ENCODE data around the gene SH3GL2. TPM values are rescaled to one million over a fixed set of nuclear protein-coding genes. Genes with fewer than 3 reads are reported as not detected.

SH3GL2 gene
- total and polyA plus RNA-seq, 9 of the 15 experiments (the other 6 are each of a cell fraction or from before 2014, with no cell fraction given): not detected

DNA sequence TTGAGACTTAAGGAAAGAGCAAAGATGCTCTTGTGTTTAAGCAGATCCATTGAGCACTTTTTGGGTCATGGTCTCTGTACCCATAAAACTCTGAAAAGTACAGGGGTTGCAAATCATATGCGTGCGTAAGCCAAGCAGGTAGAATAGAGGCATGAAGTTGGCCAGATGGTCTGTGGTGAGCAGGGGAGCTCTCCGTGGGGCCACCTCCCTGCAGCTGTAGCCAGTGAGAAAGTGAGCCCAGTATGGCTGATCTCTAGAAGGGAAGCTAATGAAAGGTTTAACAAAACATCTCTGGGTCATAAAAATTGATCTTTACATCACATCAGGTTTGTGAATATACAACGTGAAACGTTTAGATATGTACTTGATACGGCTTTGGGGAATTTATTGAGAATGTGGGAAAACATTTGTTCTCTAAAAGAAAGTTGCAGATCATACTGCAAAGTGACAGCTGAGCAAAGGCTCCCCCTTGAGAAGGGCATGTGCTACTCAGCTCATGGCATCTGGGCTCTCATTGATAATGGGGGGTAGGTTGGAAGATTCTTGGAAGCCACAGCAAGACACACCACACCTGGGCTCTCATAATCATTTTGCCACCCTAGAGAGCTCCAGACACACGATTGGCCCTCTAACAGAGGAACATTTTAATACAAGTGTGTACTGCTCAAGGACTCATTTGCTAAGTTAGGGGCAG is 30.6 kb downstream of the SH3GL2 start:
- no TSS peak for BruUV-seq (replicated peaks)
- ChIA-PET CTCF (ENCODE audit: low intra/inter-chr PET ratio) (no interaction called here), POLR2A (interaction anchor here (0.8 kb wide), 1 partner anchor 14 kb away, joined by 4 read pairs; no protein-coding TSS in a partner anchor)
- no peak overlapping the region for H2AFZ ChIP-seq (ENCODE audit: low read depth, low read length)
- intact Hi-C loops (cut with micrococcal nuclease): no loop called here
- H3K9me1 ChIP-seq (ENCODE audit: control insufficient read depth, insufficient read depth, low read length): no peaks in the 10 kb centered on the region
- ATAC-seq (no peak), FAIRE-seq (no peak), DNase-seq (ENCODE audit: extremely low read depth in 1 of 4, low spot score in 3 of 4) (no peak)
- in situ Hi-C loops (cut with MboI): no loop called here
- no peaks in the 10 kb centered on the region for H3K27me3 ChIP-seq (ENCODE audit: control insufficient read depth in 2 of 2, insufficient read depth in 2 of 2, low read length in 2 of 2)
- no peaks in the 10 kb centered on the region for H3K79me2 ChIP-seq (ENCODE audit: control insufficient read depth, insufficient read depth, low read length)
- no peaks in the 10 kb centered on the region for H3K4me1 ChIP-seq (replicated peaks in 1 of 2; ENCODE audit: control insufficient read depth in 2 of 2, insufficient read depth in 2 of 2, low read length in 2 of 2)
- no peaks in the 10 kb centered on the region; the same call in 1 of the 2 replicates for H3K9me3 ChIP-seq (replicated peaks; ENCODE audit: control insufficient read depth, insufficient read depth, low read depth, low read length)
- WGBS (ENCODE audit: insufficient coverage, low coverage, missing lambda C conversion rate): 0% methylated on average over 7 of the region's 7 CpGs
- no peaks in the 10 kb centered on the region for H4K20me1 ChIP-seq (replicated peaks; ENCODE audit: control insufficient read depth, insufficient read depth, low read length)
- no peak for TF ChIP-seq TEAD4 (IDR thresholded peaks at IDR 0.05; ENCODE audit: low read length)
- no peak for TF ChIP-seq TEAD4 (CRISPR knock-in tag; IDR thresholded peaks at IDR 0.05; ENCODE audit: borderline replicate concordance)
- TF ChIP-seq HLTF (IDR thresholded peaks at IDR 0.05): no peak
- TF ChIP-seq NEUROD1 (IDR thresholded peaks at IDR 0.05; ENCODE audit: borderline replicate concordance, low read depth, low read length, partially characterized antibody): no peak
- TF ChIP-seq RFX5 (IDR thresholded peaks at IDR 0.05; ENCODE audit: low read depth, low read length): no peak
- TF ChIP-seq ELF4 (CRISPR knock-in tag; IDR thresholded peaks at IDR 0.05): no peak
- no peak for TF ChIP-seq NBN (IDR thresholded peaks at IDR 0.05; ENCODE audit: low read depth)
- TF ChIP-seq, protein P1, sequence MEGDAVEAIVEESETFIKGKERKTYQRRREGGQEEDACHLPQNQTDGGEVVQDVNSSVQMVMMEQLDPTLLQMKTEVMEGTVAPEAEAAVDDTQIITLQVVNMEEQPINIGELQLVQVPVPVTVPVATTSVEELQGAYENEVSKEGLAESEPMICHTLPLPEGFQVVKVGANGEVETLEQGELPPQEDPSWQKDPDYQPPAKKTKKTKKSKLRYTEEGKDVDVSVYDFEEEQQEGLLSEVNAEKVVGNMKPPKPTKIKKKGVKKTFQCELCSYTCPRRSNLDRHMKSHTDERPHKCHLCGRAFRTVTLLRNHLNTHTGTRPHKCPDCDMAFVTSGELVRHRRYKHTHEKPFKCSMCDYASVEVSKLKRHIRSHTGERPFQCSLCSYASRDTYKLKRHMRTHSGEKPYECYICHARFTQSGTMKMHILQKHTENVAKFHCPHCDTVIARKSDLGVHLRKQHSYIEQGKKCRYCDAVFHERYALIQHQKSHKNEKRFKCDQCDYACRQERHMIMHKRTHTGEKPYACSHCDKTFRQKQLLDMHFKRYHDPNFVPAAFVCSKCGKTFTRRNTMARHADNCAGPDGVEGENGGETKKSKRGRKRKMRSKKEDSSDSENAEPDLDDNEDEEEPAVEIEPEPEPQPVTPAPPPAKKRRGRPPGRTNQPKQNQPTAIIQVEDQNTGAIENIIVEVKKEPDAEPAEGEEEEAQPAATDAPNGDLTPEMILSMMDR (IDR thresholded peaks at IDR 0.05 in 2 of 3, conservative IDR thresholded peaks at IDR 0.05 in 1 of 3; ENCODE audit: insufficient read depth in 2 of 3, low read depth in 1 of 3, low read length in 3 of 3): no peak
- TF ChIP-seq, protein P2, sequence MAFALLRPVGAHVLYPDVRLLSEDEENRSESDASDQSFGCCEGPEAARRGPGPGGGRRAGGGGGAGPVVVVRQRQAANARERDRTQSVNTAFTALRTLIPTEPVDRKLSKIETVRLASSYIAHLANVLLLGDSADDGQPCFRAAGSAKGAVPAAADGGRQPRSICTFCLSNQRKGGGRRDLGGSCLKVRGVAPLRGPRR (CRISPR knock-in tag; IDR thresholded peaks at IDR 0.05): no peak
- no peak for TF ChIP-seq ZC3H8 (IDR thresholded peaks at IDR 0.05)
- no peak for TF ChIP-seq NFIC (IDR thresholded peaks at IDR 0.05)
- TF ChIP-seq, protein P3, sequence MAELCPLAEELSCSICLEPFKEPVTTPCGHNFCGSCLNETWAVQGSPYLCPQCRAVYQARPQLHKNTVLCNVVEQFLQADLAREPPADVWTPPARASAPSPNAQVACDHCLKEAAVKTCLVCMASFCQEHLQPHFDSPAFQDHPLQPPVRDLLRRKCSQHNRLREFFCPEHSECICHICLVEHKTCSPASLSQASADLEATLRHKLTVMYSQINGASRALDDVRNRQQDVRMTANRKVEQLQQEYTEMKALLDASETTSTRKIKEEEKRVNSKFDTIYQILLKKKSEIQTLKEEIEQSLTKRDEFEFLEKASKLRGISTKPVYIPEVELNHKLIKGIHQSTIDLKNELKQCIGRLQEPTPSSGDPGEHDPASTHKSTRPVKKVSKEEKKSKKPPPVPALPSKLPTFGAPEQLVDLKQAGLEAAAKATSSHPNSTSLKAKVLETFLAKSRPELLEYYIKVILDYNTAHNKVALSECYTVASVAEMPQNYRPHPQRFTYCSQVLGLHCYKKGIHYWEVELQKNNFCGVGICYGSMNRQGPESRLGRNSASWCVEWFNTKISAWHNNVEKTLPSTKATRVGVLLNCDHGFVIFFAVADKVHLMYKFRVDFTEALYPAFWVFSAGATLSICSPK (IDR thresholded peaks at IDR 0.05; ENCODE audit: borderline replicate concordance): no peak
- no peak for TF ChIP-seq ZNF3 (CRISPR knock-in tag; IDR thresholded peaks at IDR 0.05)
- TF ChIP-seq HSF4 (CRISPR knock-in tag; IDR thresholded peaks at IDR 0.05; ENCODE audit: borderline replicate concordance): no peak
- no peaks in the 10 kb centered on the region for H3K36me3 ChIP-seq (ENCODE audit: control insufficient read depth, insufficient read depth, low read length)
- H3K4me2 ChIP-seq (ENCODE audit: insufficient read depth, low read length): no peak overlapping the region
- H3K27ac ChIP-seq (ENCODE audit: extremely low read depth, low read depth, low read length): no peak overlapping the region
- H3K4me3 ChIP-seq: no peak overlapping the region
- no peak overlapping the region for H3K9ac ChIP-seq (ENCODE audit: insufficient read depth in 1 of 2, low read depth in 2 of 2, low read length in 2 of 2)
